Omental fat pad (tissue), 4 donors: ENCODE data around the gene GPR108. TPM values are rescaled to one million over a fixed set of nuclear protein-coding genes. Genes with fewer than 3 reads are reported as not detected.
"Not testable (repeated sequence)": the region's sequence is repeated elsewhere in the genome, so short reads cannot be mapped to it uniquely, and the experiment has no call there.

Source experiments
- ATAC-seq: fragments of 150-250 bp; one replicate; pipeline ENCODE4 v1.9.1; 2016; ENCODE audit warnings: mild to moderate bottlenecking, moderate library complexity; ENCODE audit not compliant: low FRiP score
- DNase-seq: peaks from one replicate; pipeline ENCODE4 v3.0.0-alpha.2; 2019; ENCODE audit warnings: low spot score
- CTCF ChIP-seq, 3 donors: fragments of 450-650 bp; IDR thresholded peaks; one replicate each; pipeline ENCODE4 v1.5.1; 2016 to 2017; ENCODE audit warnings: antibody characterized with exemption in 3 of 3, mild to moderate bottlenecking in 3 of 3, moderate library complexity in 2 of 3
- total RNA-seq, 4 donors: library from RNA; depleted of rRNA; stranded (reverse); fragments of >200 nt; gene quantifications; one replicate each; pipeline ENCODE4 v1.1.0, GENCODE V29; 2016

Gene GPR108
- total RNA-seq, 4 donors from 2014 or later: 34.5 to 68.4 (median 62.0) TPM

DNA sequence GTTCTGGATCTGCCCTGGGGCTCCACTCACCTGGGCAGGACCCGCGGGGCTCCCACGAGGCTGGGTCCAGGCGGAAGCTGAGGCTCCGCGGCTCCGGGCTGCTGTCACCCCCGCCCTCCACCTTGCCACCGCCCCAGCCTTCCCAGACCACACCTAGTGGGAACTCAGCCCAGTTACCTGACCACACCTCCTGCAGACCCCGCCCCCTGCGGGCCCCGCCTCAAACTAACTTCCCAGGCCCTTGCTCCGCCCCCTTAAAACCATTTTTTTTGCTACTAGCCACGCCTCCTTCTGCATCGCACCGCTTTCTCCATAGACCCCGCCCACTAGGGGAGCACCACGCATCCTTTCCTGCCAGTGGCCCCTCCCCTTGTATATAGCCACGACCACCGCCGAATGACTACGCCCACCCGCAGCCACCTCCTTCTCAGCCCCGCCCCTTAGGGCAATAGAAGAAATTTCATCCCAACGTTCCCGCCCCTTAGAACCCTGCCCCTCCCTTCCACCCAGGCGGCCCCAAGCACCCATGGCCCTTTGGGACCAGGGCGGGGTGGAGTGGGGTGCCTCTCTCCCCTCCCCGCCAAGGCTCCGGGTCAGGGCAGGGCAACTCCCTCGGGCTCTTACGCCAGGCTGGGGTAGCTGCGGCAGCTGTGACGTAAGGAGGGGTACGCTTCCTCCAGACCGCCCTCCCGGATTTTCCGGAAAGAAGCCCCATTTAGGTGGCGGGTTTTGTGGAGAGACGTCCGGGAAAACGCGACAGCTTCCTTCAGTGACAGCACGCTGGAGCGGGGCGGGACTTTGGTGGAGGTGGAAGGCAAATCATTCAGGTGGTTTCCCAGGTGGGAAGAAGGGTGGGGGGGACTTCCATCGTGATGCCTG, 30.2 kb upstream of the GPR108 start, which contains the start of gene SH2D3A:
Gene SH2D3A (minus strand): TSS at position 79 of the 879 bp plus-strand sequence. CDS start 3,687 bp downstream, outside the sequence.
- DNase-seq: no peak
- ATAC-seq: peak; percentile 70
- TF ChIP-seq CTCF (IDR thresholded peaks at IDR 0.05): no peak

DNA sequence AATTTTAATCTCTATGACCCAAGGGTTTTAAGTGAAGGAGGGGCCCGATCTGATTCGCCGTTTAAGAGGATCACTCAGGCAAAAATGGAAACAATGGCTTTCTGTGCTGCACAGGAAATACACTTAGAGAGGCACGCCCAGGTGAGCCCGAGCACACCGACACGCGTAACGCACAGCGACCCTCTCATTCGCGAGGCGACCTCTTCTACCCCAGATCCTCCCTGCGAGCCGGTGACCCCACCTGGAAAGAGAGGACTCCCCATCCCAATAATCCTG, 29.6 kb upstream of the GPR108 start:
- no peak for DNase-seq
- no peak for TF ChIP-seq CTCF (IDR thresholded peaks at IDR 0.05)
- ATAC-seq: no peak

DNA sequence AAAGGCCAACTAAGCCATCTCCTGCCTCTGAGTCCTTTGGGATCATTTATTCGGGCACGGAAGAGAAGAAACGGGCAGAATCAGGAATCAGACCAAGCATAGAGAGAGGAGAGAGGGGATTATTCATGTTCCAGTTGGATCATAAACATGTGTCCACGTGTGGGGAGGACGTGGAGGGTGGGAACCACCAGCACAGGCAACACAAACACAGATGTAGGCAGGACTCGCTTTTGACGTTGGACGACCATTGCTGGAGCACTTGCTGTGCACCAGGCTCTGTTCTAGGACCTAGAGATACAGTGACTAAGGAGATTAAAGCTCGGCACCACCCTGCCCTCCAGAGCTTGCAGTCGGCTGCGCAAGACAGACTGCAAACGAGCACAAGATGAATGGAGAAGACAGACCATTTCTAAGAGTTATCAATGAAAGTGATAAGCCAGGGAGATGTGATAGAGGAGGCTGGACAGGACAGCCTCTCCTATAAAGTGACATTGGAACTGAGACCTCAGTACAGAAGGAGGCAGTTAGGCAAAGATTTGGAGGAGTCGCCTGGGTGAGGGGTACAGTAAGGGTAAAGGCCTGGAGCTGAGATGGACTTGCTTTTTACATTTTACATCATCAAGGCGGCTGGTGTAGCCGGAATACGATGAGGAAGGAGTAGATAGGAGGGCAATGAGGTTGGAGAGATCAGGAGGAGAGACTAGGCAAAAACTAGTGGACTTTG, 29.1 kb upstream of the GPR108 start:
- no peak for ATAC-seq
- TF ChIP-seq CTCF (IDR thresholded peaks at IDR 0.05): no peak
- DNase-seq: no peak

DNA sequence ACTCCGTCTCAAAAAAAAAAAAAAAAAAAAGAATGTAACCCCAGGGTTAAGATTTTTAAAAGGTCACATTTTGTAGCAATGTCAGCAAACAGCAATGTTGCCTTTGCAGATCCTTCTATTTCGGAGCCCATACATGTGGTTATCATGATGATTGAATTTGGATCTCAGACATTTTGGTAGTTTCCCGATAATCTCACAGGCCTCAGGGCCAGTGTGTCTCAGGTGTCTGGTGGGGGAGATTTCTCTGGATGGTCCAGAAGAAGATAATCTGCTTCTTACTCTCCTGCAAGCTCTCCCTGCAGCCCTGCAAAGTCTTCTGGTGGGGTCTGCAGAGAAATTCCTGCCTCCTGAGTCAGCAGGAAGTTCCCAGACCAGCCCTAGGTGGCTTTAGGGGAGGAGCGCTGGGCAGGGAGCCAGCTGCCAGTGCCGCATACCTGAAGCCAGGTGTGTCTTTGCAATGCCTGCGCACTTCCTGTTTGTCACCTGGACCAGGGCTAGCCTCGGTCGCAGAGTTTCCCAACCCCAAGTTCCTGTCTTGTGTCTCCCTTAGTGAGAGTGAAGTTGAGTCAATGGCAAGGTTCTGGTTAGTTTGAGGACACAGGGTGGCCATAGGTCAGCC, 28.5 kb upstream of the GPR108 start:
- DNase-seq (no peak), ATAC-seq (no peak)
- TF ChIP-seq CTCF (IDR thresholded peaks at IDR 0.05): no peak

DNA sequence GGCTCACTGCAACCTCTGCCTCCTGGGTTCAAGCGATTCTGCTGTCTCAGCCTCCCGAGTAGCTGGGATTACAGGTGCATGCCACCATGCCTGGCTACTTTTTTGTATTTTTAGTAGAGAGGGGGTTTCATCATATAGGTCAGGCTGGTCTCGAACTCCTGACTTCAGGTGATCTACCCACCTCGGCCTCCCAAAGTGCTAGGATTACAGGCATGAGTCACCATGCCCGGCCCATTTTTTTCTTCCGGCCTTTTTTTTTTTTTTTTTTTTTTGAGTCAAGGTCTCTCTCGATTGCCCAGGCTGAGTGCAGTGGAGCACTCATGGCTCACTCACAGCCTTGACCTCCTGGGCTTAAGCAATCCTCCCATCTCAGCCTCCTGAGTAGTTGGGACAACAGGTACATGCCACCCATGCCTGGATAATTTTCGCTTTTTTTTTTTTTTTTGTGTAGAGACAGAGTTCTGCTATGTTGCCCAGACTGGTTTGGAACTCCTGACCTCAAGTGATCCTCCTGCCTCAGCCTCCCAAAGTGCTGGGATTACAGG, 24.9 kb upstream of the GPR108 start:
- not testable (repeated sequence) for ATAC-seq

DNA sequence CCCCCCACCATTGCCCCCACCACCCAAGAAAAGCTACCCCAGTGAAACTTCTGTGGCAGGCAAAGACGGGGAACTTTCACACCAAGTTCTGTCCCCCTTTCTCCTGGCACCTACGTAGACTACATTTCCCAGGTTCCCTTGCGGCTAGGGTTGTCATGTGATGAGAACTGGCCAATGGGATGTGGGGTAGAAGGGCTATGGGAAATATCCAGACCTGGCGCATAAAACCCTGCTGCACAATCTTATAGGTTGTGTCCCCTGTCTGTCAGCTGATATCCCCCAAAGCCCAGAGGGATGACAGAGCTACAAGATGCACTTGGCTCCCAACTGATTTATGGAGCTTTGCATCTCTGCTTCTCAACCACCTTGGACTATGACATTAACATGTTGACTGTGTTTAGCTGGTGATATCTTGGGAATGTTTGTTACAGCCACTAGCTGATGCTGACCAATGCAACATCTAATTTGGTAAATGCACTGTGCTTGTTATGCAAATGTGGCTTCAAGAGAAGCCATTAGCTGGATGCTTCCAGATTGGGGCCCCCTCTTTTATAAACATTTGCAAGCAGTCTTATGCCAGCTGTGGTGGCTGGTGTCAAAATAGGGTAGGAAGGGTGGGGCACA, 23.8 kb upstream of the GPR108 start:
- DNase-seq (no peak), ATAC-seq (no peak)
- no peak for TF ChIP-seq CTCF (IDR thresholded peaks at IDR 0.05)

More for the DNA sequence above, 24.9 kb upstream of the GPR108 start:
- not testable (repeated sequence) for DNase-seq

GRCh38 chr19:6760606-6761005, 23.2 kb upstream of the GPR108 start:
- no peak for ATAC-seq
- no peak for TF ChIP-seq CTCF (IDR thresholded peaks at IDR 0.05)
- no peak for DNase-seq
